ENCODE measurements around the gene KPNA4.
"Not testable (repeated sequence)": the region's sequence is repeated elsewhere in the genome, so short reads cannot be mapped to it uniquely, and the experiment has no call there.

Gene KPNA4

GRCh38 chr3:160573955-160574525, 8.7 kb upstream of the KPNA4 start:
- not testable (repeated sequence) for DNase-seq (ENCODE audit: low read depth, low spot score)

DNA sequence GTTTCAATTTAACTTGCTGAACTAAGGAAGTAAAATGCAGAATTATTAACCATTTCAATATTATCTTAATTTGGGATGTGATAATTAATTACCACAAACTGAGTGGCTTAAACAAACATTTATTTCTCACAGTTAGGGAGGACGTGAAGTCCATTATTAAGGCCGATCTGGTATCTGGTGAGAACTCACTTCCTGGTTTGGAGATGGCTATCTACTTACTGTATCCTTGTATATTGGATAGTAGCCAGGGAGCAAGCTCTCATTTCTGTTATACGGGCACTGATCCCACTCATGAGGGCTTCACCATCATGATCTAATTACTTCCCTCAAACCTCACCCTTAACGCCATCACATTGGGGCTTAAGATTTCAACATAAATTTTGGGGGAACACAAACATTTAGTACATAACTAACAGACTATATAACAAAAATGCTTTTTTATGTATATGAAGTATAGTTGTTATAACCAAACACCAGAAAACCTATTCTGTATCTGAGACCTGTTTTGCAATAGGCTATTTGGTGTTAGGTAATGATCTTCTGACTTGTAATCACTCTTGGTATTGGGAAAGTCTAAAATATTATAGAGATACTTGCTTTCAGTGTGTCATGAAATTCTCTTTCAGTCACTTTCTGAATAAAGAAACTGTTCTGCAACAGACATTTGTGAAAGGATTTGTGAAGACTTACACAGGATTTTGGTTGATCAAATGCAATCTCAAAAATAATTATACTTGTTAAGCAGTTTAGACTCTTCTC, 4.7 kb upstream of the KPNA4 start:
- DNase-seq (ENCODE audit: low read depth, low spot score) = no peak

- DNase-seq (ENCODE audit: low read depth, low spot score) = no peak
These were observed 3.6 kb upstream of the KPNA4 start for GRCh38 chr3:160568989-160569388.

DNA sequence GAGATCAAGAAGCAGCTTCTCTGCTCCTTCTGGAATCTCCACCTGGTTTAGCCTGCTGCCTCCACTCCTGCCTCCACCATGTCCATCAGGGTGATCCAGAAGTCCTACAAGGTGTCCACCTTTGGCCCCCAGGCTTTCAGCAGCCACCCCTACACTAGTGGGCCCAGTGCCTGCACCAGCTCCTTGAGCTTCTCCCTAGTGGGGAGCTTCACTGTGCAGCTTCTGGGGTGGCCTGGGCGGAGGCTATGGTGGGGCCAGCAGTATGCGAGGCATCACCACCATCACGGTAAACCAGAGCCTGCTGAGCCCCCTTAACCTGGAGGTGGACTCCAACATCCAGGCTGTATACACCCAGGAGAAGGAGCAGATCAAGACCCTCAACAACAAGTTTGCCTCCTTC, 2.4 kb upstream of the KPNA4 start:
- DNase-seq (ENCODE audit: low read depth, low spot score) = no peak

GRCh38 chr3:160566499-160566898, 1.1 kb upstream of the KPNA4 start:
- no peak for DNase-seq (ENCODE audit: low read depth, low spot score)

DNA sequence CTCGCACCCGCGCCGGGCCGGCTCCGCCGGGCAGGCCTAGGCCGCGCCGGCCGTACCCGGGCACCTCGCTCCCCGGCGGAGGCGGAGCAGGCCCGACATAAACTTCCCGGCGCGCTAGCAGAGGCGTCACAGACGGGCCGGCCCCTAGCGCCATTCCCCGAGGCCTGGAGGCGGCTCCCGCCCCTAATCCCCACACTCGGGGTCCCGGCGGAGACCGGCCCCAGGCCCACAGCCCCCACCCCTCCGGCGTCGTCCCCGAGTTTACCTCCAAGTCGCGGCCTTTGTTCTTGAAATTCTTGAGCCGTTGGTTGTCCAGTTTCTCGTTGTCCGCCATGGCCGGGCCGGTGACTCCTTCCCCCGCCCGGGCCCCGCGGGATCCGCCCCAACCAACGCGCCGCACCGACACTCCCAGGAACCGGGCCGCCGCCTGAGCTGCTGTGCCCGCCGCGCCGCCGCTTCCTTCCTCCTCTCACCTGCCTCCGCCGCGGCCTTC, 376 bp downstream of the KPNA4 start:
- peak; percentile 16 for DNase-seq (ENCODE audit: low read depth, low spot score)

GRCh38 chr3:160564258-160564911, 986 bp downstream of the KPNA4 start:
- no peak for DNase-seq (ENCODE audit: low read depth, low spot score)

DNA sequence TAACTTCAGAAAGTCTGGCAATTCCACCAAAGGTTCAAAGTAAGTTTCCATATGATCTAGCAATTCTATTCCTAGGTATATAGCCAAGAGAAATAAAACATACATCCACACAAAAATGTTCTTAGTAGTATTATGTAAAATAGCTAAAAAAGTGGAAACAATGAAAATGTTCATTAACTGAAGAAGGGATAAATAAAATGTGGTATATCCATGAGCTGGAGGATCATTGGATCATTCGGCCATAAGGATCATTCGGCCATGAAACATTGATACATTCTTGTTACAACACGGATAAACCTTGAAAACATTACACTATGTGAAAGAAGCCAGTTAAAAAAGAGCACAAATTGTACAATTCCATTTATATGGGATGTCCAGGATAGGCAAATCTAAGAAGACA, 2.4 kb downstream of the KPNA4 start:
- DNase-seq (ENCODE audit: low read depth, low spot score) = no peak

GRCh38 chr3:160557571-160557970, 7.8 kb downstream of the KPNA4 start:
- DNase-seq (ENCODE audit: low read depth, low spot score) = no peak

DNA sequence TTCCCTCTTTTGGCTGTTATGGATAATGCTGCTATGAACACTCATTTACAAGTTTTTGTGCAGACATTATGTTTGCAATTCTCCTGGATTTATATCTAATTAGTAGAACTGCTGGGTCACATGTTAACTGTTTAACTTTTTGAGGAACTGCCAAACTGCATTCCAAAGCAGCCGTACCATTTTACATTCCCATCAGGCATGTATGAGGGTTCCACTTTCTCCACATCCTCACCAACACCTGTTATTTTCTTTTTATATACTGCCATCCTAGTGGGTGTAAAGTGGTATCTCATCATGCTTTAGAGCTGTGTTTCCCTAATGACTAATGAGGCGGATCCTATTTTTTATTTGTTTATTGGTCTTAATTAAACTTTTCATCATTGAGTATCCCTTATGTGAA, 9.2 kb downstream of the KPNA4 start:
- DNase-seq (ENCODE audit: low read depth, low spot score) = no peak

DNA sequence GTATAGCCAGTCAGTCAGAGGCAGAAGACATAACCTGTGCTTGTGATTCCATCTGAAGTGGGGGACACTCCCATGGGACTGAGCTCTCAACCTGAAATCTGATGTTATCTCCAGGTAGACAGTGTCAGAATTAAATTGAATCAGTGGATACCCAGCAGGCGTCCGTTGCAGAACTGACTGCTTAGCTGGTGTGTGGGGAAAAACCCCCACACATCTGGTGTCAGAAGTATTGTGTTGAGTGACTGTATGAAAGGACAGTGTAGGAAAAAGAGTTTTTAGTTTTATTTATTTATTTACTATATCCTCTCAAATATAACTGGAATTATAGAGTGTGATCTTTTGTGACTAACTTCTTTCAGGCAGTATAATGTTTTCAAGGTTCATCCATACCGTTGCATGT, 10.4 kb downstream of the KPNA4 start:
- no peak for DNase-seq (ENCODE audit: low read depth, low spot score)

- DNase-seq (ENCODE audit: low read depth, low spot score) = no peak
These were observed 11.5 kb downstream of the KPNA4 start for GRCh38 chr3:160553827-160554226.

- DNase-seq (ENCODE audit: low read depth, low spot score) = no peak
These were observed 18.6 kb downstream of the KPNA4 start for GRCh38 chr3:160546727-160547126.

DNA sequence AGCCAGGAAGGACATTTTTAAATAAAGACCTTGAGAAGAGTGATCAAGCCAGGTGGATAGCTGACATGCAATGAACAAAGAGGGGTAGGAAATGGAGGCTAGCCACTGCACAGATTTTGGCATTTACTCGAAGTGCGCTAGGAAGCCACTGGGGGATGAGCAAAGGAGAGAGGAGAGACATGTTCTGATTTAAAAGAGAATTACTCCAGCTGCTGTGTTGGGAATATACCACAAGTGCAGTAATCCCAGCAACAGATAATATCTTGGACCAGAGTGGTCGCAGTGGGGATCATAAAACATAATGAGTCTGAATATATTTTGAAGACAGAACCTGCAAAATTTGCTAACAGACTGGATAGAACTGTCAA, 19.9 kb downstream of the KPNA4 start:
- no peak for DNase-seq (ENCODE audit: low read depth, low spot score)

DNA sequence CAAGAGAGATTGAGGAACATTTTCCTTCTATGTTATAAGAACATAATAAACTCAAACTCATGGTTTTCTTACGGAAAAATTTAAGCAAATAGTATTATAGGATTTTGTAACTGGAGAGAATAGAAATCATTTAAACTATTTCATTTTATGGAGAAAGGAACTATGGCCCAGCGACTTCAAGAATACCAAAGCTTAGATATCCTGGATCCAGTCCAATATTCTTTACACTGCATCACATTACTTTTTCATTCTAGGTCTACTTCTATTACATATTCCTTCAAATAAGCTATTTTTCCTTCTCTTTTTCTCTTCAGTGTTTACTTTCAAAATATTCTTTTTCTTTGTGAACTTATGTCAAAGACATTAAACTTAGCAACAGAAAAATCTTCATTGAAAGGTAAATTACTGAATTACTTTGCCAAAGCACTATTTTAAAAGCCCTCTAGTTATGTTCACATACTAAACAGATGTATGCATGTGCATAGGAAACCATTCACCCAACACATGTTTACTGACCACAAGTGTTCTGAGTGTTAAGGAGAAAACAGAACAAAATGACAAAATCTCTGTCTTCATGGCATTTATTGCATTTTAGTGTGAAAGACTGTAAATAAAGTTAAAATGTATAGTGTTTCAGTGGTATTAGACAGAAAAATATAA, 20.4 kb downstream of the KPNA4 start:
- DNase-seq (ENCODE audit: low read depth, low spot score) = no peak

DNA sequence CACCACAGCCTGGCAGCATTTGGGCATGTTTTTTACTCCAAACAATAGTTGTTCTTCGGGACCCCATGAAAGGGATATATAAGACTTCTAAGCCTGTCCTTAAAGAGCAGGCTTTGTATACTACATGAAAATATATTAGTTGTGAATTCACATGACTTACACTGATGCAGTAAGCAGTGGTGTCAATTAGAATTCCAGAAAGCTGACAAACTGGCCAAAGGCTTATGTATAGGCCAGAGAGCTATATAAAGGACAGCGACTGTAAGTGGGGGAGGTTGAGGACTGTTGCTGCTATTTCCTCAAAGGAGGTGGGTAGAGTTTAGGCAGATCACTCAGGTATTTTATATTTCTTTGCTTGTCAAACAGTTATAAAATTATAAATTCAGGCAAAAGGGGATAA, 24.8 kb downstream of the KPNA4 start:
- DNase-seq (ENCODE audit: low read depth, low spot score) = no peak

DNA sequence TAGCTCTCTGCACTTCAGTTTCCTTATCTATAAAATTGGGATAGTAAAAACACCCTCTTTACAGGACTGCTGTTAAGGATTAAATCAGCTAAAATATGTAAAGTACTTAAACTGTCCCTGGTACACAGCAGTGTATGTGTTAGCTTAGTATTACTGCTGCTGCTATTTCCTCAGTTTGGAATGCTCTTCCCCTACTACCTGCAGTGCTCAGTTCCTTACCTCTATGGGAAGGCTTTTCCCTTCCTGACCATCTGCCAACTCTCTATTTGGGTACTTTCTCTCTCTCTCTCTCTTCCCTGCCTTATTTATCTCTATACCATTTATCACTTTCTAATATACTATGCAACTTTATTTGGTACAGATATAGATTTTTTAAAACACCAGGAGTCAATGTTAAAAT, 26.5 kb downstream of the KPNA4 start:
- DNase-seq (ENCODE audit: low read depth, low spot score) = no peak

DNA sequence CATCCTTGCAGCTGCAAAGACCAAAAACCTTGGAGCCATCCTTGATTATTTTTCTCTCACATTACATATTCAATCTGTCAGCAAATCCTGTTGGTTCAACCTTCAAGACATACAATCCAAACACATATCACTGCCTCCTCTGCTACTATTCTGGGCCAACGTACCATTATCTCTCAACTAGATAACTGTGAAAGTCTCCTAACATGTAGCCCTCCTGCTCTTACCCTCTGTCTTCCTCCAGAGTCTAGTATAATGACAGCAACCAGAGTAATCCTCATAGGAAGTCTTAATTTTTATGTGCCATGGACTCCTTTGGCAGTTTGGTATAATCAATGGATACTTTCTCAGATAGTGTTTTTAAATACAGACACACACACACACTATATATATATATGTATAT, 27.6 kb downstream of the KPNA4 start:
- DNase-seq (ENCODE audit: low read depth, low spot score) = no peak

DNA sequence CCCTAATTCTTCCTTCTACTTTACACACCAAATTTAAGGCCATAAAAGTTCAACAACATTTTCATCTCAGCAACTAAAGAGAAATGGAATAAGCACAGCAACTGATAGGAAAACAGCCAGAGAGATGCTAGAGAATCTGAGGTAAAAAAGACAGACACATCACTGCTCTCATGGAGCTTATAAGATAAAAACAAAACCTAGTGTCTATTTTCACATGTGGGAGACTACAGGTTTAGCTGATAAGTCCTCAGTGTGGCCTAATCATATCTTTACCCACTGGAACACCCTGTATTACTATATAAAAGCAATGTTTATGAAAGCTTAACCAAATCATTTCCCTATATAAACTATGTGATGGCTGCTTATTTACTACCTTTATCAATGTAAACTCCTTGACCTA, 33.0 kb downstream of the KPNA4 start:
- no peak for DNase-seq (ENCODE audit: low read depth, low spot score)

GRCh38 chr3:160531311-160531710, 34.1 kb downstream of the KPNA4 start:
- DNase-seq (ENCODE audit: low read depth, low spot score) = no peak

- DNase-seq (ENCODE audit: low read depth, low spot score) = not testable (repeated sequence)
These were observed 49.0 kb downstream of the KPNA4 start for GRCh38 chr3:160516391-160516790.

DNA sequence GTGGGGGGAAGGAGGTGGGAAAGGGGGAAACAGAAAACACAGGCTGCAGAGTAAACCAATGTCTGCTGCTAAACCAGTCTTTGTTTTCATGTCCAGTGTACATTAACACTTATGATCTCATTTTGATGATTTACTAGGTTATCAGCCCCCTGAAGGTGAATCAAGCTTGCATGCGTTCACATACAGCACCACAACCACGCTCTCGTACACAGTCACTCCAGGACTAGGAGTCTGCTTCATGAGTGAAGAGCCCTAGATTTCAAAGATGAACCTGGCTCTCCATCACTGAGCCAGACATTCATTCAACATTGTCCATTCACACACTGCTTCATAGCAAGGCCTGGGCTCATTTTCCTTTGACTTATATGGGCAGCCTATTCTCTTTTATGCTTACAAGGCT, 64.0 kb downstream of the KPNA4 start:
- DNase-seq (ENCODE audit: low read depth, low spot score) = no peak

- no peak for DNase-seq (ENCODE audit: low read depth, low spot score)
These were observed 67.2 kb downstream of the KPNA4 start for GRCh38 chr3:160498202-160498601.

Data from activated CD4-positive, CD25-positive, alpha-beta regulatory T cell treated with anti-CD3 and anti-CD28 coated beads, Interleukin-2, amount 50 U/mL, for 16 hours (primary cell).